ENCODE data around the gene ZNF254.

DNA sequence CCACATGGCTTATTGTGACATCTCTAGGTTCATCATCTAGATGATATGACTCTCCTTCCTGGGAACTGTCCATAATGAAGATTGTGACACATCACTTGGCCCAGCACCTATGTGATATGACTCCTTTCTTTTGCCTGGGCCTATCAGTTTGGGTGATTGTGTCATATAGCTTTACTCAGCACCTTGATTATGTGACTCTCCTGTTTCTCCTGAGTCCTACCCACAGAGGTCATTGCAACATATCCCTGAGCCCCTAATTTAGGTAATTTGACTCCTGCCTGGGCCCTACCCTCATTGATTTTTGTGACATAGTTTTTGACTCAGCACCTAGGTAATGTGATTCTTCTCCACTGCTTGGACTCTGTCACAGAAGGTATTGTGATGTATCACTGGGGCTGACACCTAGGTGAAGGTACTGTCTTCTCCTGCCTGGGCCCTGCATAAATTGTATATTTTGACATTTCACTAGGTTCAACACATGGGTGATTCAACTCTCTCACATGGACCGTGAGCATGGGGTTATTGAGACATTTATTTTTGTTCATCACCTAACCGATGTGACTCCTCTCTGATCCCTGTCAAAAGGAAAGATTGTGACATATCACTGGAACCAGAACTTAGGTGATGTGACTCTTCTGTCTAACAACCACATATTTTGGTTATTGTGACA, 26.2 kb upstream of the ZNF254 start:
- no peak for TF ChIP-seq JUN (IDR thresholded peaks at IDR 0.05; ENCODE audit: borderline replicate concordance, low read depth, low read length)
- TF ChIP-seq JUN (CRISPR knock-in tag; IDR thresholded peaks at IDR 0.05; ENCODE audit: borderline replicate concordance) = no peak
- no peak for TF ChIP-seq EZH2 (IDR thresholded peaks at IDR 0.05; ENCODE audit: borderline replicate concordance, low read depth, low read length)
- no peak for TF ChIP-seq MXI1 (IDR thresholded peaks at IDR 0.05; ENCODE audit: low read depth, low read length)
- TF ChIP-seq MAFF (IDR thresholded peaks at IDR 0.05; ENCODE audit: low read length) = no peak
- TF ChIP-seq TCFL5 (CRISPR knock-in tag; conservative IDR thresholded peaks at IDR 0.05) = no peak
- TF ChIP-seq, protein P1, sequence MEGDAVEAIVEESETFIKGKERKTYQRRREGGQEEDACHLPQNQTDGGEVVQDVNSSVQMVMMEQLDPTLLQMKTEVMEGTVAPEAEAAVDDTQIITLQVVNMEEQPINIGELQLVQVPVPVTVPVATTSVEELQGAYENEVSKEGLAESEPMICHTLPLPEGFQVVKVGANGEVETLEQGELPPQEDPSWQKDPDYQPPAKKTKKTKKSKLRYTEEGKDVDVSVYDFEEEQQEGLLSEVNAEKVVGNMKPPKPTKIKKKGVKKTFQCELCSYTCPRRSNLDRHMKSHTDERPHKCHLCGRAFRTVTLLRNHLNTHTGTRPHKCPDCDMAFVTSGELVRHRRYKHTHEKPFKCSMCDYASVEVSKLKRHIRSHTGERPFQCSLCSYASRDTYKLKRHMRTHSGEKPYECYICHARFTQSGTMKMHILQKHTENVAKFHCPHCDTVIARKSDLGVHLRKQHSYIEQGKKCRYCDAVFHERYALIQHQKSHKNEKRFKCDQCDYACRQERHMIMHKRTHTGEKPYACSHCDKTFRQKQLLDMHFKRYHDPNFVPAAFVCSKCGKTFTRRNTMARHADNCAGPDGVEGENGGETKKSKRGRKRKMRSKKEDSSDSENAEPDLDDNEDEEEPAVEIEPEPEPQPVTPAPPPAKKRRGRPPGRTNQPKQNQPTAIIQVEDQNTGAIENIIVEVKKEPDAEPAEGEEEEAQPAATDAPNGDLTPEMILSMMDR (IDR thresholded peaks at IDR 0.05 in 2 of 3, conservative IDR thresholded peaks at IDR 0.05 in 1 of 3; ENCODE audit: insufficient read depth in 2 of 3, low read depth in 1 of 3, low read length in 3 of 3) = no peak
- TF ChIP-seq, protein P2, sequence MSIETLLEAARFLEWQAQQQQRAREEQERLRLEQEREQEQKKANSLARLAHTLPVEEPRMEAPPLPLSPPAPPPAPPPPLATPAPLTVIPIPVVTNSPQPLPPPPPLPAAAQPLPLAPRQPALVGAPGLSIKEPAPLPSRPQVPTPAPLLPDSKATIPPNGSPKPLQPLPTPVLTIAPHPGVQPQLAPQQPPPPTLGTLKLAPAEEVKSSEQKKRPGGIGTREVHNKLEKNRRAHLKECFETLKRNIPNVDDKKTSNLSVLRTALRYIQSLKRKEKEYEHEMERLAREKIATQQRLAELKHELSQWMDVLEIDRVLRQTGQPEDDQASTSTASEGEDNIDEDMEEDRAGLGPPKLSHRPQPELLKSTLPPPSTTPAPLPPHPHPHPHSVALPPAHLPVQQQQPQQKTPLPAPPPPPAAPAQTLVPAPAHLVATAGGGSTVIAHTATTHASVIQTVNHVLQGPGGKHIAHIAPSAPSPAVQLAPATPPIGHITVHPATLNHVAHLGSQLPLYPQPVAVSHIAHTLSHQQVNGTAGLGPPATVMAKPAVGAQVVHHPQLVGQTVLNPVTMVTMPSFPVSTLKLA (conservative IDR thresholded peaks at IDR 0.05) = no peak
- TF ChIP-seq POLR2A (conservative IDR thresholded peaks at IDR 0.05) = no peak
- TF ChIP-seq POLR2H (tag; IDR thresholded peaks at IDR 0.05; ENCODE audit: low read depth) = no peak
- no peak for TF ChIP-seq ILF3 (IDR thresholded peaks at IDR 0.05; ENCODE audit: borderline replicate concordance)
- no peak for TF ChIP-seq CCNT2 (IDR thresholded peaks at IDR 0.05; ENCODE audit: borderline replicate concordance, extremely low read depth, insufficient read length, low read depth, low read length)
- no peak for TF ChIP-seq NFYB (IDR thresholded peaks at IDR 0.05; ENCODE audit: extremely low read depth, insufficient read length)

All from K562 (cell line).